Stomach smooth muscle (tissue), 2 donors: ENCODE results near the gene COG8.

Source experiments
- H3K27ac ChIP-seq: one replicate; pipeline ENCODE4 v1.7.0; 2013; ENCODE audit warnings: mild to moderate bottlenecking, low read length, inconsistent platforms
- H3K27me3 ChIP-seq, 2 donors: one replicate each; pipeline ENCODE4 v1.7.0; 2013; ENCODE audit warnings: low read length in 2 of 2; ENCODE audit not compliant: insufficient read depth in 2 of 2, control insufficient read depth in 1 of 2
- H3K36me3 ChIP-seq, 2 donors: one replicate each; pipeline ENCODE4 v1.7.0; 2013; ENCODE audit warnings: low read length in 2 of 2; ENCODE audit not compliant: control insufficient read depth in 2 of 2, insufficient read depth in 2 of 2
- H3K4me1 ChIP-seq: one replicate; pipeline ENCODE4 v1.7.0; 2013; ENCODE audit warnings: low read length; ENCODE audit not compliant: control insufficient read depth, insufficient read depth
- H3K4me3 ChIP-seq, 2 donors: one replicate each; pipeline ENCODE4 v1.7.0; 2013; ENCODE audit warnings: low read length in 2 of 2
- H3K9ac ChIP-seq, 2 donors: one replicate each; pipeline ENCODE4 v1.7.0; 2013; ENCODE audit warnings: low read length in 2 of 2, mild to moderate bottlenecking in 1 of 2
- H3K9me3 ChIP-seq, 2 donors: one replicate each; pipeline ENCODE4 v1.7.0; 2013; ENCODE audit warnings: low read length in 2 of 2; ENCODE audit not compliant: control insufficient read depth in 2 of 2
- donor health status: healthy.
- donor health status: Pancreatic carcinoma.

COG8 gene

DNA sequence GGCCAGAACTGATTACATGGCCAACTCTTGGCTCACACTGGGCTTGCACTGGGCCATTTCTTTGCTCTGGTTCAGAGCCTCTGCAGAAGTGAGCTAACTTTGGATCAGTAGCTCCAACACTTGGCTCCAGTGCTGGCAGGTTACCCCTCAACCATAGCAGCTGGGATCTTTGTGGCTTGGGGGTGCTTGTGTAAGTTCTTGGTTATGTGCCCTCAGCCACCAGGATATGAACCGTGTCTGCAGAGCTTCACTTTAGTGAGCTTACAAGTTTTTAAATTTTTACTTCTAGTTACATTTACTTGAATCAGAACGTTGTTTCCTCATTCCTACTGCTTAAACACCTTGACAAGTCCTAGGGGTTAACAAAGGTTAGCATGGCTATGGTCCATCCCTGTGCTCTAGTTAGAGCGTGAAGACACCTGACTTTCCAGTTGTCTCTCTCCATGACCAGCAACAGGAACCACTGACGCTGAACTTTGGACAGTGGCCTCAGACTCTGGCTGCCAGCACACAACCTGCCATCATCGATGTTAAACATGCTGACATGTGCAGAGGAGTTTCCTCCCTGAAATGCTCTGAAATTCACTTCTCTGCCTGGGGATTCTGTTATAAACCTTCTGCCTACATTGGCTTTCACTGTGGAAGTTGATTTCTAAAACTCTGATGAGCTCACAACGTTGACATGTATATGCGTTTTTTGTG is 13.0 kb downstream of the COG8 start:
- Histone ChIP-seq H3K9me3 (no peaks in the 10 kb centered on the region), H3K4me3 (no peak overlapping the region), H3K36me3 (peaks cover 36 to 47% of the 10 kb centered on the region in 2 donors), H3K27ac (no peak overlapping the region), H3K4me1 (peaks cover 39% of the 10 kb centered on the region), H3K9ac (no peak overlapping the region), H3K27me3 (no peaks in the 10 kb centered on the region)

DNA sequence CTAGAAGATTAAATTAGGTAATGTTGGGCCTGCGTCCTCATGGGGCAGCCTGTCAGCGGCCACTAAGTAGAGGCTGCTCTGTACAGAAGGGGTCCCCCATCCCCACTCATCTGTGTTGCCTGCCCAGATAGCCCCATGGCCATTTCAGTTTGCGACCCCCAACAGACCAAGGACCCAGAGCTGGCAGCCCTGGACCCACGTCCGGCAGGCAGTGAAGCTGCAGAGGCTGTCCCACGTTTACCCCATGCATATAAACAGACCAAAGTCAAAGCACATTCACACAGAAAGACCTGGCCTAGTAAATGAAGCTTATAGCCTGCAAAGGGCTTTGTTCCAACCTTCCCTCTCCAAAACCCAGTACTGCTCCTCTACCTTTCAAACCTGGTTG is 13.6 kb downstream of the COG8 start:
- Histone ChIP-seq H3K36me3 (peaks cover 41 to 53% of the 10 kb centered on the region in 2 donors), H3K9ac (no peak overlapping the region), H3K4me1 (peaks cover 35% of the 10 kb centered on the region), H3K9me3 (no peaks in the 10 kb centered on the region), H3K27ac (no peak overlapping the region), H3K4me3 (no peak overlapping the region), H3K27me3 (no peaks in the 10 kb centered on the region)

DNA sequence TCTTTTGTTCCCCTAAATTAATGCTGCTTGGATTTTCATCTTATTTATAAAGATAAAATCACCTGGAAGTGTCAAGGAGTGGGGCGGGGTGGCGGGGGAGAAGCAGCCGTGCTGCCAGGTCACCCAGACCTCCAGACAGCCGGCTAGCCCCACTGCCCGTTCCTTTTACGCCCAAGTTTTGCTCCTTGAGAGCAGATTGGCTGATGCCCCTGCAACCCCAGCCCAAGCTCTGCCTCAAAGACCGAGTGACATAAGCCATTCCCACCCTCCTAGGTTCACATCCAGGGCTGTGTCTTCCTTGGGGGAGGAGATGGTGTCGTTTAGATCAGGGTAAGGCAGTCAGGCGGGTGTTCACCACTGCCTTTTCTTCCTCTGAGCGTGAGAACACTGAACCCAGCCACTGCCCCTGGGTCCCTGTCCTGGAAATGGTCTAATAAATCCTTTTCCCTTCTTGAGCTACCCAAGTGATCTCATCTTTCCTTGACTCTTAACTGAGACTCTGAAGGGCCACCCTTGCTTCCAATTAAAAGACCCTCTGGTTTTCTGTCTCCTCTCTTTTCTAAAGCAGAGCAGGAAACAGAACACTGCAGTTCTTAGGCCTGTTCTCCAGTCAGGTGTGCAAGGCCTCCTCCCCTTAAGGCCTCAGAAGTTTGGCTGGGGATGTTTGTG is 14.6 kb downstream of the COG8 start:
- Histone ChIP-seq H3K9me3 (no peaks in the 10 kb centered on the region), H3K9ac (no peak overlapping the region), H3K36me3 (peaks cover 52 to 63% of the 10 kb centered on the region in 2 donors), H3K27me3 (no peaks in the 10 kb centered on the region), H3K4me3 (no peak overlapping the region), H3K27ac (no peak overlapping the region), H3K4me1 (peaks cover 29% of the 10 kb centered on the region)

DNA sequence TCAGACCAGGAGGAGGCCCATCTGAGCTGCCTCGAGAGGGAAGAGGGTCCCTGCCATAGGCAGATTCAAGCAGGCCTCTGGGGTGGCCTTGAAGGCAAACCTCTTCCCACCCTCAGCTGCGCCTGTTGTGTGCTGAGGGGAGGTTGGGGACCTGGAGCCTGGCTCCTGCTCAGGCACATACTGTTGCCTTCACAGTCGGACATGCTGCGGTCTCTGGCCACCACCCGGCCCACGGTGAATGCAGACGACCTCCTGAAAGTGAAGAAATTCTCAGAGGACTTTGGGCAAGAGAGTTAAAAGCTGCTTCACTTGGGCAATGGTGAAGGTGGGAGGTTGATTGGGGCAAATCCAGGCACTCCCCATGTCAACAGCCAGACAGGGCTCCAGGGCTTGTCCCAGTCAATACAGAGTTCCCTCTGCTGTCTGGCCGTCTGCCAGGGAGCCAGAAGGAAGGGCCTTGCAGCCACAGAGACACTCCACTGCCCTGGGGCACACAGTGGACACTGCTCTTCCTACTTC is 15.3 kb downstream of the COG8 start:
- Histone ChIP-seq H3K36me3 (peaks cover 59 to 69% of the 10 kb centered on the region in 2 donors), H3K4me3 (no peak overlapping the region), H3K9me3 (no peaks in the 10 kb centered on the region), H3K27ac (no peak overlapping the region), H3K4me1 (peaks cover 23% of the 10 kb centered on the region), H3K27me3 (no peaks in the 10 kb centered on the region), H3K9ac (no peak overlapping the region)

DNA sequence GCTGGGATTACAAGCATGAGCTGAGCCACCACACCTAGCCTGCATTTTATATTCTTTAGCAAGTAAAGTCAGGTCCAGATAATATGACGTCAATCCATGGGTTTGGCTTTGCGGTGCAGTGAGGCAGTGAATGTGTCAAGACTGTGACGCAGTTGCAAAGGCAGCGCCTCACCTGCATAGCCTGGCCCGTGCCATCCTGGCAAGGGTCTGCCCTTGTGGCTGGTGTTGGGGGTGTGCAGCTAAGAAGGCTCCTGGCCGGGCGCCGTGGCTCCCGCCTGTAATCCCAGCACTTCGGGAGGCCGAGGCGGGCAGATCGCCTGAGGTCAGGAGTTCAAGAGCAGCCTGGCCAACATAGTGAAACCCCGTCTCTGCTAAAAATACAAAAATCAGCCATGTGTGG is 15.9 kb downstream of the COG8 start:
- H3K9me3 ChIP-seq = no peaks in the 10 kb centered on the region
- H3K4me3 ChIP-seq = no peak overlapping the region
- no peaks in the 10 kb centered on the region for H3K27me3 ChIP-seq
- H3K4me1 ChIP-seq = peaks cover 16% of the 10 kb centered on the region
- peaks cover 62 to 71% of the 10 kb centered on the region in 2 donors for H3K36me3 ChIP-seq
- no peak overlapping the region for H3K27ac ChIP-seq
- H3K9ac ChIP-seq = no peak overlapping the region

DNA sequence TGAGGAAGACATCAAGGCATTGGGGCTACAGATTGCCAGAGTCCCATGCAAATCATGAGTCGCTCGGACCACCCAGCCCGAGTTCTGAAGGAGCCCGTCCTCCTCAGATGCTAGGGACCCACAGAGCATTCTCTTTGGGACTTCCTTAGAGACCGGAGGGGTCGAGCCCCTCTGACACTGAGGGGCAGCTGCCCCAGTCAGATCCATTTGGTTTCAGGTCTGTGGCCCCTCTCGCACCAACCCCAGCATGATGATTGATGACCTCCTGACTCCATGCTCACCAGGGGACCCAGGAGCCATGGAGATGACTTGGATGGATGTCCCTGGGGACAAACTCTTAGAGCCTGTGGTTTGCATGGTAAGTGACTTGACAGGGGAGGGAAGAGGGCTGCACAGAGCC is 17.0 kb downstream of the COG8 start:
- Histone ChIP-seq H3K27ac (no peak overlapping the region), H3K4me3 (no peak overlapping the region), H3K27me3 (no peaks in the 10 kb centered on the region), H3K36me3 (peaks cover 62 to 74% of the 10 kb centered on the region in 2 donors), H3K9me3 (no peaks in the 10 kb centered on the region), H3K4me1 (peaks cover 12% of the 10 kb centered on the region), H3K9ac (no peak overlapping the region)

DNA sequence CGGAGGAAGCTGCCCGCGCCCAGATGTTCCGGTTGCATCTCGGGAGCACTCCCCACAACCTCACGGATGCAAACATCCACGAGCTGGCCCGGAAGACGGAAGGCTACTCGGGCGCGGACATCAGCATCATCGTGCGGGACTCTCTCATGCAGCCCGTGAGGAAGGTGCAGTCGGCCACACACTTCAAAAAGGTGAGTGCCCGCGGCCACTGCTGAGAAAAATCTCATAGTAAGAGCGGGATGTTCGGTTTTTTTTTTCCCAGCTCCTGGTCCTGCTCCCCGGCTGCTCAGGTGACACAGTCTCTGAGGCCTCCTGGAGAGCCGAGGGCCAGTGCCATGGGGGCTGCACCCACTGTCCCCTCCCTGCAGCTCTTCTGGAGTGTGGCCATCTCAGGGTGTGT is 18.3 kb downstream of the COG8 start:
- H3K36me3 ChIP-seq = peaks cover 70 to 79% of the 10 kb centered on the region in 2 donors
- H3K27ac ChIP-seq = no peak overlapping the region
- no peaks in the 10 kb centered on the region for H3K9me3 ChIP-seq
- H3K27me3 ChIP-seq = no peaks in the 10 kb centered on the region
- H3K4me1 ChIP-seq = peaks cover 8% of the 10 kb centered on the region
- H3K4me3 ChIP-seq = no peak overlapping the region
- H3K9ac ChIP-seq = no peak overlapping the region

DNA sequence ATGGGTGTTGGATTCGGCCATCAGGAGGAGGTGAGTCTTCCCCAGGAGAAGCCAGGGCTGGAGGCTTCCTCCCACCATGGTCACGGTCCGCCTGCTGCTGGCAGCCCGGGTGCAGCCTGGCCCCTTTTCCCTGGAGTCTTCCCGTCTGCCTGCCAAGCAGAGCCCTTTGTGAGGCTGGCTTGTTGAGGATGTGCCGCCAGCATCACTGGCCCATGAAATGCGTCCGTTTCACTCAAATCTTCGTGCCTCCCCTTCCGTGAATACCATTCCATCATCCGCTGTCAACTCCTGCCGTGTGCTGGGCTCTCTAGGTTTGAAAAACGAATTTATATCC is 18.7 kb downstream of the COG8 start:
- Histone ChIP-seq H3K27me3 (no peaks in the 10 kb centered on the region), H3K9me3 (no peaks in the 10 kb centered on the region), H3K27ac (no peak overlapping the region), H3K4me1 (peaks cover 4% of the 10 kb centered on the region), H3K4me3 (no peak overlapping the region), H3K9ac (no peak overlapping the region), H3K36me3 (peaks cover 72 to 79% of the 10 kb centered on the region in 2 donors)

DNA sequence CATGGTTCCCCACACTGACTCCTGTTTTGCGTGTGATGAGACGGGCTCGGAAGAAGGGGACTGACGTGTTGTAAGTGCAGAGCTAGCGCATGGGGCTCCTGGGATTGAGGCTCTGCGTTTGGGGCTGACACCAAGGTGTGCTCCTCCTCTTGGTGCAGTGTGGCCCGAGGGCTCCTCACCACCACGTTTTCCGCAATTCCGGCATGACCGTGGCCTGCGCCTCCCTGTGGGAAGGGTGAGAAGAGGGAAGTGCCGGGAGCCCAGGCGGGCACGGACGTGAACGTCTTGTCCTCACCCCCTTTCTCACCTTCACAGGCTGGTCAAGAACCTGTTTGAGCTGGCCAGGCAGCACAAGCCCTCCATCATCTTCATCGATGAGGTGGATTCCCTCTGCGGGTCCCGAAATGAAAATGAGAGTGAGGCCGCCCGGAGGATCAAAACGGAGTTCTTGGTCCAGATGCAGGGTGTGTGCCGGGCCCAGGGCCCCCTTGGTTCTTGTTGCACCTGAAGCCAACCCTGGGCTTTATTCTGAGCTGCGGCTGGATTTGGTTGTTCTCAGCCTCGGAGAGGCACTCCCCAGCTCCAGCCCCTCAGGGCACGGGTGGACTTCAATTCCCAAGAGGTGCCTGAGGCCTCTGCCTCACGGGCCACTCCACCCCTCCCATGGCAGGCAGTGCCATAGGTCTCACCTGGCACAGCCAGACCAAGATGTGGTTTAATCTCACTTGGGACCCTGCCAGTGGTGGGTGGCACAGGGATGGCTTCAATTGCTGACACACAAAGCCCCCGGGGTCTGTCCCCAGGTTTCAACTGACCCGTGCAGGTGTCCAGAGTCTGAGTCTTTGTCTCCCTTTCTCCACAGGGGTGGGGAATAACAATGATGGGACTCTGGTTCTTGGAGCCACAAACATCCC is 19.3 kb downstream of the COG8 start:
- no peak overlapping the region for H3K4me3 ChIP-seq
- H3K27me3 ChIP-seq = no peaks in the 10 kb centered on the region
- peaks cover 3% of the 10 kb centered on the region for H3K4me1 ChIP-seq
- no peaks in the 10 kb centered on the region for H3K9me3 ChIP-seq
- no peak overlapping the region for H3K9ac ChIP-seq
- no peak overlapping the region for H3K27ac ChIP-seq
- H3K36me3 ChIP-seq = peaks cover 71 to 83% of the 10 kb centered on the region in 2 donors

DNA sequence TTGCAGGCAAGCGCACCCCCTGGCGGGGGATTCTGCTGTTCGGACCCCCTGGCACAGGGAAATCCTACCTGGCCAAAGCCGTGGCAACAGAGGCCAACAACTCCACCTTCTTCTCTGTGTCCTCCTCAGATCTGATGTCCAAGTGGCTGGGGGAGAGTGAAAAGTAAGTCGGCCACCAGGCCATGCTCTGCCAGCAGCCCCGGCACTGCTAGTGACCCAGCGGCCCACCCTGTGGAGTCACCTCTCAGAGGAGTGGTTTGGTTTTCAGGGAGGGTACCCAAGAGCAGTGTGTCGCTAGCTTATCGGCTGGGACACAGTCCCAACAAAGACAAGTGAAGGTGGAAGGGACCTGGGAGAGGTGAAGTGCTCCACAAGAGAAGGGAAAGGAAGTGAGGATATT is 20.0 kb downstream of the COG8 start:
- peaks cover 65 to 83% of the 10 kb centered on the region in 2 donors for H3K36me3 ChIP-seq
- no peaks in the 10 kb centered on the region for H3K27me3 ChIP-seq
- no peak overlapping the region for H3K27ac ChIP-seq
- no peak overlapping the region for H3K9ac ChIP-seq
- no peak overlapping the region for H3K4me3 ChIP-seq
- no peaks in the 10 kb centered on the region for H3K9me3 ChIP-seq
- no peaks in the 10 kb centered on the region for H3K4me1 ChIP-seq
